Measurements from ENCODE around the gene ADAMTSL1.

Gene ADAMTSL1

DNA sequence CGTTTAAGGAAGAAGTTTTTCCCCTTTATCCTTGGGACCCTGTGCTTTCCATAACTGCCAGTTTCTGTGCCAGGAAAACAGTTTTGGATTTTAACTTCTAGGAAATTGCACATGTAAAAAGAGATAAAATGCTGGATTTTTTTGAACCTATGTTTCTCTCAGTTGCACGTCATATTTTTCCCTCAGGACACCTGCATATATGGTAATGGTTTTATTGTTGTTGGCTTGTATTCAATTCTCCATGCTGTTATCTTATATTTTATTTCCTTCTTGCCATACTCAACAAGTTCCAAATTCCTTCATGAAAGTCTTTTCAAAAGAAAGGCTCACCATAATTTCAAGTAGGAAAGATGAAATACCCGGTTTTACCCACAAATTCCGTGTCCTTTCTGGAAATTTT lies 7.9 kb upstream of the ADAMTSL1 start:
- no peak for DNase-seq (ENCODE audit: extremely low spot score)
- TF ChIP-seq CTBP1 (IDR thresholded peaks at IDR 0.05; ENCODE audit: borderline replicate concordance) (no peak), NFRKB (IDR thresholded peaks at IDR 0.05) (no peak), FOXM1 (IDR thresholded peaks at IDR 0.05; ENCODE audit: borderline replicate concordance) (no peak), BHLHE40 (IDR thresholded peaks at IDR 0.05; ENCODE audit: borderline replicate concordance) (no peak), L3MBTL2 (conservative IDR thresholded peaks at IDR 0.05) (no peak), TARDBP (IDR thresholded peaks at IDR 0.05) (no peak), ELF4 (IDR thresholded peaks at IDR 0.05) (no peak), SUZ12 (IDR thresholded peaks at IDR 0.05) (no peak), ZNF384 (IDR thresholded peaks at IDR 0.05) (no peak), HDGF (IDR thresholded peaks at IDR 0.05; ENCODE audit: borderline replicate concordance) (no peak), SP1 (IDR thresholded peaks at IDR 0.05) (no peak), PKNOX1 (IDR thresholded peaks at IDR 0.05) (no peak), FOXA1 (IDR thresholded peaks at IDR 0.05) (no peak), ARNT (IDR thresholded peaks at IDR 0.05) (no peak)
- POLR2A ChIA-PET = no interaction called here
- CTCF ChIA-PET = no interaction called here

- POLR2A ChIA-PET = no interaction called here
- CTCF ChIA-PET = no interaction called here
- DNase-seq (ENCODE audit: extremely low spot score) = no peak
- no peak for TF ChIP-seq ZNF384 (IDR thresholded peaks at IDR 0.05)
- no peak for TF ChIP-seq LEF1 (IDR thresholded peaks at IDR 0.05; ENCODE audit: borderline replicate concordance)
- no peak for TF ChIP-seq FOXA1 (IDR thresholded peaks at IDR 0.05)
- no peak for TF ChIP-seq ARNT (IDR thresholded peaks at IDR 0.05)
- TF ChIP-seq HDGF (IDR thresholded peaks at IDR 0.05; ENCODE audit: borderline replicate concordance) = no peak
- TF ChIP-seq SUZ12 (IDR thresholded peaks at IDR 0.05) = no peak
- TF ChIP-seq FOXM1 (IDR thresholded peaks at IDR 0.05; ENCODE audit: borderline replicate concordance) = no peak
- no peak for TF ChIP-seq CTBP1 (IDR thresholded peaks at IDR 0.05; ENCODE audit: borderline replicate concordance)
- no peak for TF ChIP-seq BHLHE40 (IDR thresholded peaks at IDR 0.05; ENCODE audit: borderline replicate concordance)
- no peak for TF ChIP-seq SP1 (IDR thresholded peaks at IDR 0.05)
- no peak for TF ChIP-seq PKNOX1 (IDR thresholded peaks at IDR 0.05)
- TF ChIP-seq NFRKB (IDR thresholded peaks at IDR 0.05) = no peak
- no peak for TF ChIP-seq TARDBP (IDR thresholded peaks at IDR 0.05)
- no peak for TF ChIP-seq ELF4 (IDR thresholded peaks at IDR 0.05)
- TF ChIP-seq FOXK2 (IDR thresholded peaks at IDR 0.05) = no peak
- no peak for TF ChIP-seq L3MBTL2 (conservative IDR thresholded peaks at IDR 0.05)
These were observed 6.3 kb upstream of the ADAMTSL1 start for GRCh38 chr9:18467696-18468095.

GRCh38 chr9:18472435-18472834 lies 1.5 kb upstream of the ADAMTSL1 start:
- TF ChIP-seq SUZ12 (IDR thresholded peaks at IDR 0.05) = no peak
- no peak for TF ChIP-seq LEF1 (IDR thresholded peaks at IDR 0.05; ENCODE audit: borderline replicate concordance)
- TF ChIP-seq ZNF384 (IDR thresholded peaks at IDR 0.05) = no peak
- no peak for TF ChIP-seq NFRKB (IDR thresholded peaks at IDR 0.05)
- no peak for TF ChIP-seq PKNOX1 (IDR thresholded peaks at IDR 0.05)
- TF ChIP-seq BHLHE40 (IDR thresholded peaks at IDR 0.05; ENCODE audit: borderline replicate concordance) = no peak
- no peak for TF ChIP-seq FOXM1 (IDR thresholded peaks at IDR 0.05; ENCODE audit: borderline replicate concordance)
- no peak for TF ChIP-seq HDGF (IDR thresholded peaks at IDR 0.05; ENCODE audit: borderline replicate concordance)
- no peak for TF ChIP-seq ELF4 (IDR thresholded peaks at IDR 0.05)
- TF ChIP-seq FOXK2 (IDR thresholded peaks at IDR 0.05) = no peak
- no peak for TF ChIP-seq L3MBTL2 (conservative IDR thresholded peaks at IDR 0.05)
- TF ChIP-seq CTBP1 (IDR thresholded peaks at IDR 0.05; ENCODE audit: borderline replicate concordance) = no peak
- TF ChIP-seq SP1 (IDR thresholded peaks at IDR 0.05) = no peak
- no peak for TF ChIP-seq FOXA1 (IDR thresholded peaks at IDR 0.05)
- no peak for TF ChIP-seq ARNT (IDR thresholded peaks at IDR 0.05)
- TF ChIP-seq TARDBP (IDR thresholded peaks at IDR 0.05) = no peak
- no peak for DNase-seq (ENCODE audit: extremely low spot score)
- POLR2A ChIA-PET = no interaction called here
- CTCF ChIA-PET = interaction anchor here (1.1 kb wide), 1 partner anchor 29 kb away, joined by 3 read pairs; no protein-coding TSS in a partner anchor

DNA sequence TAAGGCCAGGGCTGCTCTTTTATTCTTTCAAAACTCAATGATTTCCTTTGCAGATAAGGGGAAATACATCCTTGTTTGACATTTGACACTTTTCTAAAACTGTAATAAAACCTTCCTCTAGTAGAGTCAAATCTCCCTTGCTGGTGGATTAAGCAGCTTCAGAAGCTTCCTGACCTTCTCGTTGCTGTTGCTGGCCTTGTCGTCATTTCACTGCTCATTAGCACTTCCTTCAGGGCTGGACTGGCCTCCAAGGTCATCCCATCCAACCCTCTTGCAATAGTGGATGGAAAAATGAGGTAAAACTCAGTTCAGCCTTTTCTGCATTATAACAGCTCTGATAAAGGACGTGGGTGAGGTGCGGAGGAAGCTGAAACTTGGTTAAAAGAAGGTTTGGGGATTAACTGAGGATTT lies 1.1 kb upstream of the ADAMTSL1 start:
- CTCF ChIA-PET = interaction anchor here (1.1 kb wide), 1 partner anchor 30 kb away, joined by 3 read pairs; no protein-coding TSS in a partner anchor
- POLR2A ChIA-PET = no interaction called here

GRCh38 chr9:18474783-18475182 lies 830 bp downstream of the ADAMTSL1 start:
- no peak for DNase-seq (ENCODE audit: extremely low spot score)
- ChIA-PET POLR2A (interaction anchor here (0.5 kb wide), 1 partner anchor 616 kb away, joined by 3 read pairs; no protein-coding TSS in a partner anchor), CTCF (no interaction called here)
- TF ChIP-seq CTBP1 (IDR thresholded peaks at IDR 0.05; ENCODE audit: borderline replicate concordance) (no peak), NFRKB (IDR thresholded peaks at IDR 0.05) (no peak), ZNF384 (IDR thresholded peaks at IDR 0.05) (no peak), TARDBP (IDR thresholded peaks at IDR 0.05) (no peak), PKNOX1 (IDR thresholded peaks at IDR 0.05) (no peak), FOXA1 (IDR thresholded peaks at IDR 0.05) (no peak), SUZ12 (IDR thresholded peaks at IDR 0.05) (no peak), LEF1 (IDR thresholded peaks at IDR 0.05; ENCODE audit: borderline replicate concordance) (no peak), FOXK2 (IDR thresholded peaks at IDR 0.05) (no peak), HDGF (IDR thresholded peaks at IDR 0.05; ENCODE audit: borderline replicate concordance) (no peak), ARNT (IDR thresholded peaks at IDR 0.05) (no peak), SP1 (IDR thresholded peaks at IDR 0.05) (no peak)

More for the DNA sequence above, 1.1 kb upstream of the ADAMTSL1 start:
- DNase-seq (ENCODE audit: extremely low spot score) = no peak
- no peak for TF ChIP-seq TARDBP (IDR thresholded peaks at IDR 0.05)
- no peak for TF ChIP-seq ARNT (IDR thresholded peaks at IDR 0.05)
- TF ChIP-seq FOXA1 (IDR thresholded peaks at IDR 0.05) = no peak
- no peak for TF ChIP-seq CTBP1 (IDR thresholded peaks at IDR 0.05; ENCODE audit: borderline replicate concordance)
- TF ChIP-seq HDGF (IDR thresholded peaks at IDR 0.05; ENCODE audit: borderline replicate concordance) = no peak
- TF ChIP-seq PKNOX1 (IDR thresholded peaks at IDR 0.05) = no peak

All from HEK293T (cell line).